GM18868 (cell line): ENCODE results near the gene ARMH1.

Experiments
- ATAC-seq: cut with Tn5 transposase; IDR thresholded peaks from one replicate; pipeline ENCODE4 v1.9.1; 2021; ENCODE audit warnings: mild to moderate bottlenecking, moderate library complexity; ENCODE audit not compliant: unreplicated experiment

ARMH1 gene

GRCh38 chr1:44674113-44675000 is at the start of gene ARMH1, which contains the start of gene TMEM53:
TSS of gene ARMH1 (plus strand) at chr1:44674714. CDS start at chr1:44689698, 14,984 bp downstream.
TSS of gene TMEM53 (minus strand) at chr1:44674481. CDS start at chr1:44674391, 90 bp downstream.
- ATAC-seq = peak; percentile 87

GRCh38 chr1:44625348-44625747 is 49.2 kb upstream of the ARMH1 start:
- ATAC-seq = no peak

DNA sequence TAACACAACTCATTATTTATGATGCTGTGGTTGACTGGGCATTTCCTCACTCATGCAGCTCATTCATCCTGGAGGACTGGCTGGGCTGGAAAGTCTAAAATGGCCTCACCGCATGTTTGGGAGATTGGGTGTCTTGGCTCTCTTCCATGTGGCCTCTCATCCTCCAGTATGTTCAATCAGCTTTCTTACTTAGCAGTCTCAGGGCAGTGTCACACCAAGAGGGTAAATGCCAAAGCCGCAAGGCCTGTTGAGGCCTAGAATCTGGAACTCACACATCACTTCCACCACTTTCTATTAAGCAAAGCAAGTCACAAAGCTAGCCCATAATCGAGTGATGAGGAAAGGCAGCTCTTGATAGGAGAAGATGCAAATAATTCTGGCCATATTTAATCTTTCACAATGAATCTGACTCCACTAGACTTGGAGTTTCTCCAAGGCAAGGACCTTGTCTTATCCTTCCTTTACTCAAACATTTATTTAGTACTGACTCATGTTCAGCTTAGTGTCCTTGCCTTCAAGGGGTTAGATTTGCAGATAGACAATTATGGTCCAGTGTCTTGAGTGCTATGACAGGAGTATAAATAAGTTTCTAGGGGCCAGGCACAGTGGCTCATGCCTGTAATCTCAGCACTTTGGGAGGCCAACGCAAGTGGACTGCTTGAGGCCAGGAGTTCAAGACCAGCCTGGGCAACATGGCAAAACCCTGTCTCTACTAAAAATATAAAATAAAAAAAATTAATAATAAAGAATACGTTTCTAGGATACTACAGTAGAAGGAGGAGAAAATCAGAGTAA is 45.4 kb upstream of the ARMH1 start:
- ATAC-seq = no peak

DNA sequence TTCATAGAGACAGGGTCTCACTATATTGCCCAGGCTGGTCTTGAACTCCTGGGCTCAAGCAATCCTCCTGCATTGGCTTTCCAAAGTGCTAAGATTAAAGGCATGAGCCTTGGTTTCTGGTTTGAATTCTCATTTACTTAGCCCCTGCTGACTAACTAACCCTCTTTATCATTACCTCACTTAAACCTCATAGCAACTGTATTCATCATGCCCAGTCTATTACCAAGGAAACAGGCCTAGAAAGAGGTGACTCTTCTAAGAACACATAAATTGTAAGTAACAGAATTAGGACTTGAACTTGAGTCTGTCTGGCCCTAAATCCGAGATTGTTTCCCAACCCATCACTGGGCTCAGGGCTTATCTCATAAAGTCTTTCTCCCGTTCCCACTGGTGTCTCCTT is 44.4 kb upstream of the ARMH1 start:
- no peak for ATAC-seq

- no peak for ATAC-seq
These were observed 43.2 kb upstream of the ARMH1 start for GRCh38 chr1:44631333-44631646.

DNA sequence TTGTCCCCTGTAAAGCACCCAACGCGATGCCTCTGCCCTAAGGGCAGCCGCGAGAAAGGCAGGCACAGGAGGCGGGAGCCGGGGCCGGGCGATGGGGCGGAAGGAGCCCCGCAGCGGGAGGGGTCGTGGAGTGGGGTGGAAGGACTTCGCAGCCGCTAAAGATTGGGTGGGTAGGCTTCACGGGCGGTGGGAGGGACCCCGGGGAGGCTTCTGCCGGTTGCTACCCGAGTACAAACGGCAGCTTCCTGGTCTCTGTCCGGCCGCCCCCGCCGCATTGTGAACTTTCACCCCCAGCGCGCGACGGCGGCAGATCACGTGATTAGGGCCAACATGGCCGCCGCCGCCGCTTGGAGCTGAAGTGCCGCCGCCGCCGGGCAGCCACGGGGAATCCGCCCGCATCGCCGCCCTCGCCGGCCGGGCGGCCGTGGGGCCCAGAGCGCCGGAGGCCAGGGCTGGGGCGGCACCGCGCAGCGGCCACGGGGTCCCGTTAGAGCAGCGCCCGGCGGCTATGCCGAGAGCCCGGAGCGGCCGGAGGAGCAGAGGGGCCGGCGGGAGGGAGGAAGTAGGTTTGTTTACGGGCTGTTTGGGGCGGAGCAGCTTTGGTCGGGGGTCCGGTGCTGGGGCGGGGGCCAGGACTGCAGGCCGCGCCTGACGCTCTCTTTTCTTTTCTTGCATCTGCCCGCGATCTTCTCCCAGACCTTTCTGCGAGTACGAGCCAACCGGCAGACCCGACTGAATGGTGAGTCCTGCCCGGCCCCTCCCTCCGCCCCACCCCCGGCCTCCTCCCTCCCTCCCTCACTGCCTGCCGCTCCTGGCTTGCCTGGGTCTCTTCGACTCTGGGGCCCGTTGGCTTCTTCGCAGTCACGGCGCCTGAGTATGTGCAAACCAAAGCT is 42.6 kb upstream of the ARMH1 start:
- ATAC-seq = peak; percentile 71

DNA sequence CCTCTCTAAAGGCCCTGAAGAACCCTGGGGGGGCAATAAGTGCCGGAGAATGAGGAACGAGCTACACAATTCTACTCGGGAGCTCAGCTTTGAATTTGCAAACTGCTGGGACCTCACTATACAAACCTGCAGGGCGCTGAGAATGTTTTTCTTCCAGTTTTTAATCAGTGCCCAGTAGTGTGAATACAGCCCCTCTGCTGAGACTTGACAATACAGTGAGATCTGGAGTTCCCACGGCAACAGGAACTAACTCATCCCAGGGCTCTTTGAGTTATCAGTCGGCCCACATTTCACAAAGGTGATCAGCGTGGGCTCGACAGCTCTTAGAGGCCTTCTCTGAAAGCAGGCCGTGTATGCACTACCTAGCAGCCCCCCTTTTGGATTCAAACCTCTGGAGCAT is 41.9 kb upstream of the ARMH1 start:
- no peak for ATAC-seq

- no peak for ATAC-seq
These were observed 39.8 kb upstream of the ARMH1 start for GRCh38 chr1:44634606-44635189.

DNA sequence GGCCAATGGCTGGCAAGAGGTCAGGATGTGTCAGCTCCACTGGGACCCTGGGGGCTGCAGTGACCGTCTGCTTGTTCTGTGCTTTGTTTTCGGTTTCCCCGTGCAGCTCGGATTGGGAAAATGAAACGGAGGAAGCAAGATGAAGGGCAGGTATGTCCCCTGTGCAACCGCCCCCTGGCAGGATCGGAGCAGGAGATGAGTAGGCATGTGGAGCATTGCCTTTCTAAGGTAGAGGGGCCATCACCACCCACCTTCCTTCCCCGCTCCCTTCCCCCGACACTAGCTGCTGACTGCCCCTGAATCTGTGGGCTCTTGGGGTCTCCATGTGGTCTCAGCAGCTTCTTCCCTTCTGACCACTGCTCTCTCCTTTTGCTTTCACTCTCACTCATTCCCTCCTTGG is 39.1 kb upstream of the ARMH1 start:
- no peak for ATAC-seq

DNA sequence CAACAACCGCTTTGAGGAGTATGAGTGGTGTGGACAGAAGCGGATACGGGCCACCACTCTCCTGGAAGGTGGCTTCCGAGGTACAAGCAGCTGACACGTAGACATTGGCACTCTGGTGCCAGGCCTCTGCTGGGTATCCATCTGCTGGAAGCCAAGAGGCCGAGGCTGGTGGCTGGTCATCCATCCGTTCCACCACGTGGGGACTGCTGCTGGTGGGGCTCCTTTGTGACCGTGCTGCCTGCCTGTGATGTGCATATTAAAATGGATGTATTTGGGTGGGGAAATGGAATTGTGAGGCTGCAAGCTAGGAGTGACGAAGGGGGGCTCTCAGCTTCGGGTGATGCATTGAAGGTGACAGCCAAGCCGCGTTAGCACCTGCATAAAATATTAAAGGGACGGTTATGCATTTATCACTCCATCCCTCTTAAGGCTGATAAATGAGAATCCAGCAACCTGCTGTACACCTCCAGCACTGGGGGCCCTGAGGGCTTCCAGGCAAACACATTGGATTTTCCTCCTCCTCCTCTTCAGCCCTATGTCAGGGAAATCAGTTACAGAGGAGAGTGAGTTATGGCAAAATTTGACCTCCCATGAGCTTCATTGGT is 38.3 kb upstream of the ARMH1 start:
- ATAC-seq = no peak

DNA sequence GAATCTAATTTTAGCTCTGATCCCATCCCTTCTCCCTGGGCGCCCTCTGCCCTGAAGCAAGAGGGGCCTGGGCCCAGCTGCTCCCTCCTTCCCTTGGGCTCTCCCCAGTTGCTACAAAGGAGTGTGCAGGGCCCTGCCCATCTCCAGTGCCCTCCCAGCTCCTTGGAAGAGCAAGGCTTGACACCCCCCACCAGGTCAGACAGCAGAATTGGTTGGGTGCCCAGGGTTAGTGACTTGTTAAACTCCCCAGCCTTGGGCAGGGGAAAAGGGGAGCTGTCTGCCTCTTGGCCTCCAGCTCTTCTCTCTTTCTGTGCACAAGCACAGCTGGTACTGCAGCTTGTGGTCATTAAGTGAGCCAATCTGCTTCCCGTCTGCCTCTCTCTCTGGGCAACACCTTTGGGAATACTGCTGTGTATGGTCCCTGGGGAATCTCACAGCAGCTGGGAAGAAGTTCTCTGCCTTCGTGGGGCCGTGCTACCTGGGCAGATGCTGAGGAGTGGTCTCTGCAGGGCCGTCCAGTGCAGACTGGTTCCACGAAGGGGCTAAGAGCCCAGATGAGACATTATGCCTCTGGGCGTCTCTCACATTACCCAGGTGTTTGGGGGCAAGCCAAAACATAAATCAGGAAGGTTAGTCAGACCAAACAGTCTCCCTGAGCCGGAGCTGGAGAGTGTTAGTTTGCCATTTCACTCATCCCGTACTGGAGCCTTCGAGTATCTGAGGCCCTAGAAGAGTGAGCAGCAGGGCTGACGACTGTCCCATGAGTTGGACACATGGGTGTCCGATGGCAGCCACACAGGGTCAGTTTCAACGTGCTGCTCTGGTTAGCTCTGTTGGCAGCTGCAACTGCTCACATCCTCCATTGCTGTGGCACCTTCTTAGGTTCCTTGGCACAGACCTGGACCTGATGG is 37.6 kb upstream of the ARMH1 start:
- ATAC-seq = no peak

- ATAC-seq = no peak
These were observed 36.7 kb upstream of the ARMH1 start for GRCh38 chr1:44637702-44638411.

DNA sequence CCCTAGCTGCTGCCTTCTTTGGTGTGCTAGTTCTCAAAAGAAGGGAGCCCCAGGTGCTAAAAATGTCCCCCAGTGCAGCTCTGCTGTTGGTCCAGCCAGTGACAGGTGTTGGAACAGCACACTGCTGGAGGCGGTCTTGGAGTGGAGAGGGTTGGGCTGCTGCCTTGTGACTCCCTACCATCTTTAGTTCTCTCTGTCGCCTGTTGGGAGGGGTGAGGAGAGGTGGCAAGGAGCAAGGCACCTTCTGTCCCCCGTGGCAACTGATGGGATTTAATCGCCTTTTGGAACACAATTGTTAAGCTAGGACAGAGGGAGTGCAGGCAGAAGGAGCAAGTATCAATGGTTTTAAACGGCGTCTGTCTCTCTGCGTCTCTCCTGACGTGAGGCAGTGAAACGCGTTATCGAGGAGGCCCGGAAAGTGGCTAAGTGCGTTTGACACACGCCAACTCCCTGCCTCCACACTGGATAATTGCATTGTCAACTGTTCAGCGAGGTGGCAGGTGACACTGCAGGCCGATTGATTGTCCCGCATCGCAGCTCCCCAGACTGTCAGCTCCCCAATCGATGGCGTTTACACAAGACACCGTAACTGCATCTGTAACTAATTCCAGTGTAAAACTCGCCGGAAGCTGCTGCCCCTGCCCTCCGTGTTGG is 34.2 kb upstream of the ARMH1 start:
- no peak for ATAC-seq

DNA sequence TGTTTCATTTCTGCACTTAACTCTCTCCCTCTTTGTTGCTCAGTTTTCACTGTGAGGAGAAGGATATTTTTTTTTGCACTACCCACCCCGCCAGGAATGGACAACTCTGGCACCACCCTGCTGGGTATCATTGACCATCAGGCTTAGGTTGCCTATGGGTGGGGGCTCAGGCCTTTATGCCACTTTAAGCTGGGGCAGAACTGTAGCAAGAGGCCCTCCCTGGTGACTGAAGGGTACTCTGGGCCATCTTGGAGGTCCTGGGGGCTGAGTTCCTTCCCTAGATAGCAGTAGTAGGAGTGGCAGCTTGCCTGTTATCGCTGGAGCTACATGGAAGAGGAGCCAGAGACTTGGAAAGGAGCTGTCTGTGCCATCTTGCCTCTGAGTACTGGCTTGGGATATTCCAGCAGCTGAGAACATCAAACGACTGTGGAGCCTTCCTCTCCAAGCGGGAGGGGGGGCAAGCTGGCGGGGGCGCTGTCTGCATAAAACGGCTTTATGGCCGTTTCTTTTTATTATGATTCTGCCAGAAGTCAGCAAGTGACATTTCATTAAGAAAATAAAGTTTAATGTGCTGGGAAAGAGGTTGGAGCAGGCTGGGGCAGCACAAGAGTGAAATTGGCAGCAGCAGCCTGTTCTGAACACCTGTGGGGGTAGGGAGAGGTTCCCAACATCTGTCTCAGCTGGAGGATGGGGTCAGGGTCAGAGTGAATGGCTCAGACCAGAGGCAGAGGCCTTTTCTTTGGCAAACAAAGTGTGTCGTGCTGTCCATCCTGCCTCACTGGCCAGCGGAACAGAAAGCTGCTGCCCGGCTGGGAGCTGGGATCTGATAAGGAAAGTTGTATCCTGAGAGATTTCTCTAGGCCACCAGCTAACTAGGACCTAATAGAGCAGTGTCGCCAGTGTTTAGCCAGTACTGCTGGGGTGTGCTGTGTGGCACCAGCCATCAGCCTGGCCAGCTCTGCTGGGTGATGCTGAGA is 33.1 kb upstream of the ARMH1 start:
- no peak for ATAC-seq

DNA sequence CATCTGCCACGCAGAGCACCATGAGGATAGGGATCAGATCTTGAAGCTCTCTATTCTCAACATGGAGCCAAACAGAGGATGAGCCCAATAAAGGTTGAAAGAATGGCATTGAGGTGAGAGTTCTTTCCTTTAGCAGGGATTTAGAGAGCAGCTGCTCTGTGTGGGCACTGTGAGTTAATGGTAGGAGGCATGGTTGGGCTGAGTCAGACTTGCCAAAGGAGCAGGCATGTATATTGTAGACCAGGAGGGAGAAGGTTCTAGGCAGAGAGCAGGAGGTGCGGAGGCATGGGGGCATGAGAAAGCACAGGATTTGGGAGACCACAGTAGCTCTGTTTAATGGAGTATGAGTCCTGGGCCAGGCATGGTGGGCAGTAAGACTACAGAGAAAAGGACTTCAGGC is 32.3 kb upstream of the ARMH1 start:
- no peak for ATAC-seq

GRCh38 chr1:44642925-44643324 is 31.6 kb upstream of the ARMH1 start:
- ATAC-seq = no peak
